H1 (cell line): Measurements from ENCODE around the gene CFAP61. TPM values are rescaled to one million over a fixed set of nuclear protein-coding genes. Genes with fewer than 3 reads are reported as not detected.

Source experiments
- BRCA1 ChIP-seq: IDR thresholded peaks from 2 replicates; pipeline ENCODE4 v1.6.1; 2012; ENCODE audit warnings: low read depth, low read length, improper control_type of control experiment
- CEBPB ChIP-seq: IDR thresholded peaks from 2 replicates; pipeline ENCODE4 v1.6.1; 2012; ENCODE audit warnings: low read depth, low read length
- CHD7 ChIP-seq: fragments of 300-600 bp; sonication (generic); IDR thresholded peaks from 2 replicates; pipeline ENCODE4 v1.7.1; 2012; ENCODE audit warnings: low read length, moderate library complexity, mild to moderate bottlenecking, inconsistent platforms; ENCODE audit not compliant: insufficient replicate concordance
- CREB1 ChIP-seq: IDR thresholded peaks from 2 replicates; pipeline ENCODE4 v1.6.1; 2012; ENCODE audit warnings: inconsistent platforms
- CTBP2 ChIP-seq: IDR thresholded peaks from 2 replicates; pipeline ENCODE4 v1.7.0; 2011; ENCODE audit warnings: borderline replicate concordance, mild to moderate bottlenecking, moderate library complexity, mixed read lengths, low read length; ENCODE audit not compliant: insufficient read depth, insufficient read length
- EZH2 ChIP-seq: fragments of 200-600 bp; sonication (generic); IDR thresholded peaks from 2 replicates; pipeline ENCODE4 v1.7.1; 2012; ENCODE audit warnings: low read depth, mild to moderate bottlenecking, moderate library complexity, low read length, inconsistent platforms; ENCODE audit not compliant: severe bottlenecking
- JUND ChIP-seq: IDR thresholded peaks from 2 replicates; pipeline ENCODE4 v1.6.1; 2011; ENCODE audit warnings: mild to moderate bottlenecking, improper control_type of control experiment, low read length
- RNF2 ChIP-seq: fragments of 200-900, 300-1000 bp; sonication (generic); IDR thresholded peaks from 2 replicates; pipeline ENCODE4 v1.7.1; 2016; ENCODE audit warnings: borderline replicate concordance, low read depth, mild to moderate bottlenecking, antibody characterized with exemption, low read length; ENCODE audit not compliant: poor library complexity, severe bottlenecking; ENCODE audit errors: missing control alignments
- SIN3A ChIP-seq, 2 experiments: IDR thresholded peaks in 1 of 2; conservative IDR thresholded peaks in 1 of 2; 2 replicates each; pipeline ENCODE4 v1.6.1; 2011 to 2012; ENCODE audit warnings: low read length in 2 of 2, improper control_type of control experiment in 1 of 2, low read depth in 1 of 2, mild to moderate bottlenecking in 1 of 2
- SP4 ChIP-seq: IDR thresholded peaks from 2 replicates; pipeline ENCODE4 v1.6.1; 2012; ENCODE audit warnings: low read length, inconsistent platforms
- SRF ChIP-seq: IDR thresholded peaks from 2 replicates; pipeline ENCODE4 v1.6.1; 2011; ENCODE audit warnings: mild to moderate bottlenecking, low read depth, low read length, moderate library complexity
- TEAD4 ChIP-seq: IDR thresholded peaks from 2 replicates; pipeline ENCODE4 v1.6.1; 2012; ENCODE audit warnings: low read depth, low read length, inconsistent platforms, mixed read lengths
- polyA plus RNA-seq, 7 experiments: library from polyadenylated mRNA; depleted of rRNA in 3 of 7; stranded (reverse) in 5 of 7; unstranded in 2 of 7; fragments of >200 nt in 5 of 7; fragments of 200-250 nt in 2 of 7; gene quantifications; 1 replicate in 5 of 7; 2 replicates in 1 of 7; 4 replicates in 1 of 7; pipeline versions ENCODE4 v1.2.1 to v1.2.3, GENCODE V29; 2011 to 2013; ENCODE audit warnings: missing spikeins in 2 of 7, mixed read lengths in 2 of 7
- total RNA-seq: library from RNA; stranded (reverse); fragmentation: NEBNext Ultra II Directional; extraction: Animal tissue kit (Norgen Biotek cat#: 25700); gene quantifications from 2 replicates; pipeline ENCODE4 v1.2.1, GENCODE V29; 2021

Gene CFAP61
- total and polyA plus RNA-seq, 2 of the 8 experiments (the other 6 are each of a cell fraction or from before 2014, with no cell fraction given), result 0.29 to 0.61 TPM

- TF ChIP-seq CHD7 (no peak), CTBP2 (no peak), CEBPB (no peak), TEAD4 (no peak), EZH2 (no peak), BRCA1 (no peak), JUND (no peak), CREB1 (no peak), SRF (no peak), SP4 (no peak), SIN3A (conservative IDR thresholded peaks at IDR 0.05 in 1 of 2, IDR thresholded peaks at IDR 0.05 in 1 of 2; ENCODE audit: low read depth in 1 of 2, low read length in 2 of 2) (no peak), RNF2 (no peak)
Observed at GRCh38 chr20:20353576-20353975, 301.2 kb downstream of the CFAP61 start (continued).
